MM.1S (cell line): ENCODE results near the gene IDH2.

Source experiments
- DNase-seq: peaks from one replicate; pipeline ENCODE4 v3.0.0-alpha.2; 2015
- H2AFZ ChIP-seq: fragments of 300-600 bp; sonication (generic); 2 replicates; pipeline ENCODE4 v1.6.0; 2016; ENCODE audit warnings: antibody characterized with exemption, low read length
- H3F3A ChIP-seq: fragments of 300-600 bp; sonication (generic); 2 replicates; pipeline ENCODE4 v1.6.1; 2016; ENCODE audit warnings: mild to moderate bottlenecking, antibody characterized with exemption, low read length, moderate library complexity, mixed read lengths; ENCODE audit not compliant: insufficient read depth
- H3K27ac ChIP-seq: fragments of 300-600 bp; sonication (generic); 2 replicates; pipeline ENCODE4 v1.5.1; 2016; ENCODE audit warnings: mild to moderate bottlenecking, low read length
- H3K27me3 ChIP-seq: fragments of 300-600 bp; sonication (generic); replicated peaks from 2 replicates; pipeline ENCODE4 v1.6.0; 2016; ENCODE audit warnings: low read length; ENCODE audit not compliant: insufficient read depth
- H3K36me3 ChIP-seq: fragments of 300-600 bp; sonication (generic); replicated peaks from 2 replicates; pipeline ENCODE4 v1.6.1; 2016; ENCODE audit warnings: mild to moderate bottlenecking, low read length, mixed read lengths; ENCODE audit not compliant: insufficient read depth
- H3K4me1 ChIP-seq: fragments of 300-600 bp; sonication (generic); 2 replicates; pipeline ENCODE4 v1.6.1; 2016; ENCODE audit warnings: low read length, mixed read lengths
- H3K4me2 ChIP-seq: fragments of 300-600 bp; sonication (generic); 2 replicates; pipeline ENCODE4 v1.6.0; 2016; ENCODE audit warnings: low read depth, low read length
- H3K4me3 ChIP-seq: fragments of 300-600 bp; sonication (generic); 2 replicates; pipeline ENCODE4 v1.5.1; 2016; ENCODE audit warnings: low read length, mixed read lengths
- H3K79me2 ChIP-seq: fragments of 300-600 bp; sonication (generic); 2 replicates; pipeline ENCODE4 v1.6.1; 2016; ENCODE audit warnings: mixed run types, low read length, mixed read lengths
- H3K9ac ChIP-seq: fragments of 300-600 bp; sonication (generic); 2 replicates; pipeline ENCODE4 v1.6.1; 2016; ENCODE audit warnings: low read length, mixed read lengths
- H3K9me2 ChIP-seq: fragments of 300-600 bp; sonication (generic); replicated peaks from 2 replicates; pipeline ENCODE4 v1.6.1; 2016; ENCODE audit warnings: mild to moderate bottlenecking, low read length, mixed read lengths; ENCODE audit not compliant: insufficient read depth
- H3K9me3 ChIP-seq: fragments of 300-600 bp; sonication (generic); replicated peaks from 2 replicates; pipeline ENCODE4 v1.6.1; 2016; ENCODE audit warnings: mild to moderate bottlenecking, low read length, mixed read lengths; ENCODE audit not compliant: insufficient read depth
- H4K20me1 ChIP-seq: fragments of 300-600 bp; sonication (generic); 2 replicates; pipeline ENCODE4 v1.6.1; 2016; ENCODE audit warnings: mild to moderate bottlenecking, low read length, moderate library complexity, mixed read lengths; ENCODE audit not compliant: insufficient read depth
- EZH2 ChIP-seq: fragments of 300-600 bp; sonication (generic); optimal IDR thresholded peaks from 2 replicates; pipeline ENCODE3; 2017; ENCODE audit warnings: low read depth, mild to moderate bottlenecking, antibody characterized with exemption, low read length, mixed read lengths
- EZH2phosphoT487 ChIP-seq: fragments of 300-600 bp; sonication (generic); IDR thresholded peaks from 2 replicates; pipeline ENCODE4 v1.6.1; 2018; ENCODE audit warnings: antibody characterized with exemption, low read length
- TF ChIP-seq, protein P1 (sequence below): fragments of 300-600 bp; sonication (generic); IDR thresholded peaks from 2 replicates; pipeline ENCODE4 v1.5.1; 2016; ENCODE audit warnings: antibody characterized with exemption, low read length, mixed read lengths

The IDH2 gene

DNA sequence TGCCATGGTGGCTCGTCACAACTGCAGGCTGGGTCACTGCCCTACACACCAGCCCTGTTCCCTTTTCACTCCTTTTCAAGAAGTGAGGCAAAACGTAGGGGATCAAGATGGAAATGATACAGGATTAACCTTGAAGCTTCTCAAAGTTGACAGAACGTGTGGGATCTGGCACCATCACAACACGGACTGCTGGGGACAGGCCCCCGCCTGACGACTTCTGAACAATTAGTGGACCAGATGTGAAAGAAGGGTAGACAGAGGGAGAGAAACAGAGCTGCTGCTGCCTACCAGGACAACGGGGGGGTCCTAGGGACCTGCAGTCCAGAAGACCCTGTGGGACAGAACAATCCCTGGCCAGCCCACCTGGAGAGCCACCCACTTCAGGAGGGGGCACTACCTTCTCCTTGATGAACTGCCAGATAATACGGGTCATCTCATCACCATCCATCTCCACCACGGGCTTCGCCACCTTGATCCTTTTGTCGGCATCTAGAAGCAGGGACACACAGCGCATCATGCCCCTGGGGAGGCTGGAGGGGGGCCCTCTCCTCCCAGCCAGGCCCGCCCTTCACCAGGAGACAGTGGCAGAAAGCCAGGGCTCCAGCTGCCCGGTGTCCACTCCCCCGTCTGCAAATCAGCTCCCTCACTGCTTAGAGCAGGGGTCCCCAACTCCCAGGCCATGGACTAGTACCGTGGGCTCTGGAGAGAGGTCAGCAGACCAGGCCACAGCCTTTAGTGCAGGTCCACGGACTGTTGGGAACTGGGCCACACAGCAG lies 10.9 kb downstream of the IDH2 start:
- H4K20me1 ChIP-seq = no peaks in the 10 kb centered on the region
- H3K36me3 ChIP-seq = no peaks in the 10 kb centered on the region
- no peak overlapping the region for H3K4me3 ChIP-seq
- TF ChIP-seq, protein P1, sequence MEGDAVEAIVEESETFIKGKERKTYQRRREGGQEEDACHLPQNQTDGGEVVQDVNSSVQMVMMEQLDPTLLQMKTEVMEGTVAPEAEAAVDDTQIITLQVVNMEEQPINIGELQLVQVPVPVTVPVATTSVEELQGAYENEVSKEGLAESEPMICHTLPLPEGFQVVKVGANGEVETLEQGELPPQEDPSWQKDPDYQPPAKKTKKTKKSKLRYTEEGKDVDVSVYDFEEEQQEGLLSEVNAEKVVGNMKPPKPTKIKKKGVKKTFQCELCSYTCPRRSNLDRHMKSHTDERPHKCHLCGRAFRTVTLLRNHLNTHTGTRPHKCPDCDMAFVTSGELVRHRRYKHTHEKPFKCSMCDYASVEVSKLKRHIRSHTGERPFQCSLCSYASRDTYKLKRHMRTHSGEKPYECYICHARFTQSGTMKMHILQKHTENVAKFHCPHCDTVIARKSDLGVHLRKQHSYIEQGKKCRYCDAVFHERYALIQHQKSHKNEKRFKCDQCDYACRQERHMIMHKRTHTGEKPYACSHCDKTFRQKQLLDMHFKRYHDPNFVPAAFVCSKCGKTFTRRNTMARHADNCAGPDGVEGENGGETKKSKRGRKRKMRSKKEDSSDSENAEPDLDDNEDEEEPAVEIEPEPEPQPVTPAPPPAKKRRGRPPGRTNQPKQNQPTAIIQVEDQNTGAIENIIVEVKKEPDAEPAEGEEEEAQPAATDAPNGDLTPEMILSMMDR = no peak
- TF ChIP-seq EZH2phosphoT487 (no peak), EZH2 (no peak)
- no peaks in the 10 kb centered on the region for H3K9me2 ChIP-seq
- peaks cover 29% of the 10 kb centered on the region for H3K4me1 ChIP-seq
- no peak overlapping the region for H3K4me2 ChIP-seq
- no peak overlapping the region for H2AFZ ChIP-seq
- no peak for DNase-seq
- H3K27me3 ChIP-seq = no peaks in the 10 kb centered on the region
- H3K9ac ChIP-seq = no peak overlapping the region
- no peak overlapping the region for H3K27ac ChIP-seq
- H3K79me2 ChIP-seq = peaks cover 76% of the 10 kb centered on the region
- peaks cover 33% of the 10 kb centered on the region for H3F3A ChIP-seq
- H3K9me3 ChIP-seq = no peaks in the 10 kb centered on the region

DNA sequence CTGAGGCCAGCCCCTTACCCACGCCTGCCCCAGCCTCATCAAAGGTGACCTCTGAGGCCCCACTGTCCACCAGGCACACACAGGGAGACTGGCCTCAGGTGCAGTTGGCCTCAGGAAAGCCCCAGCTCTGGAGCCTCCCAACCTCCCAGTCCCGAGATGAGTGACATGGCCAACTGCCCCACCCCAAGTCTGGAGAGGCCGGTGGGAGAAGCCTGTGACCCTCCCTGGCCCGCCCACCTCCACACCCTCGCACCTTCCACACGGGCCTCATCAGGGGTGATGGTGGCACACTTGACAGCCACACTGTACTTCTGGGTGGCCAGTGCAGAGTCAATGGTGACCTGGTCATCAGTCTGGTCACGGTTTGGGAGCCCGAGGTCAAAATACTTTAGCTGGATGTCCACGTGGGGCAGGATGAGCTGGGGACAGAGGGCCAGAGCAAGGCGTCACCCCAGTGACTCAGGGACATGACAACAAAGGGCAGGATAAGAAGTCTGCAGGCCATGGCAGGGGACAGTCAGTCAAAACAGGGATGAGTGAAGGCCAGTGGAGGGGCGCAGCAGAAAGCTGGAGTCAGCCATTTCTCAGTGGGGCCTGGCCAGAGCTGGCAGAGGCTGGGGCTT lies 11.9 kb downstream of the IDH2 start:
- Histone ChIP-seq H3F3A (peaks cover 24% of the 10 kb centered on the region), H3K9ac (no peak overlapping the region), H3K27me3 (no peaks in the 10 kb centered on the region), H3K79me2 (peaks cover 77% of the 10 kb centered on the region), H3K4me2 (no peak overlapping the region), H4K20me1 (no peaks in the 10 kb centered on the region), H3K36me3 (no peaks in the 10 kb centered on the region), H3K9me3 (no peaks in the 10 kb centered on the region), H3K4me1 (peaks cover 23% of the 10 kb centered on the region), H3K27ac (no peak overlapping the region), H3K9me2 (no peaks in the 10 kb centered on the region), H3K4me3 (no peak overlapping the region), H2AFZ (no peak overlapping the region)
- TF ChIP-seq, protein P1 = no peak
- no peak for TF ChIP-seq EZH2
- no peak for TF ChIP-seq EZH2phosphoT487
- no peak for DNase-seq

DNA sequence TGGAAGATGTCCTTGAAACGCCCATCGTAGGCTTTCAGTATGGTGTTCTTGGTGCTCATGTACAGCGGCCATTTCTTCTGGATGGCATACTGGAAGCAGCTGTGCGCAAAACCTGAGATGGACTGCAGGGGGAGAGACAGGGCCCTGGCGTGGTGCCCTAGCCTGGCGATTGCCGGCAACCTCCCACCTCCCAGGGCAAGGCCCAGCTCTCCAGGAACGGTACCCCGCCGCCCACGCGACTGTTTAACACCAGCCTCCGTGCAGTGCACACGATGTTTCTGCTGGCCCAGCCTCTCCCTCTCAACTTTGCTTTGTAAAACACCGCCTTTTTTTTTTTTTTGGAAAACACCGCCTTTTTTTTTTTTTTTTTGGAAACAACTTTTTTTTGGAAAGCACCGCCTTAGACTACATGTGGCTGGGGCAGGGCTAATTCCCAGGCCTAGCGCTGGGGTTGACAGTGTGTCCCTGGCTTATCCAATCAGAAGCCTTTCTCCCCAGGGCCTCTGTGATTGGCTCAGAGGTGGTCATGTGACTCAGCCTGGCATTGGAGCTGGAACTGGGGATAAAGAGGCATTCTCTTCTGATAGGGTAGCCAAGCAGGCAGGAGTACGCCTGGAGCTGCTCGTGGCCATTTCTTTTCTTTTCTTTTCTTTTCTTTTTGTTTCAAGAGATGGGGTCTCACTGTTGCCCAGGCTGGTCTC lies 14.7 kb downstream of the IDH2 start:
- Histone ChIP-seq H3K9me2 (no peaks in the 10 kb centered on the region), H3K27me3 (no peaks in the 10 kb centered on the region), H2AFZ (no peak overlapping the region), H3K79me2 (peaks cover 69% of the 10 kb centered on the region), H4K20me1 (no peaks in the 10 kb centered on the region), H3K9me3 (no peaks in the 10 kb centered on the region), H3K4me3 (no peak overlapping the region), H3K4me1 (peaks cover 21% of the 10 kb centered on the region), H3K36me3 (no peaks in the 10 kb centered on the region; the same call in 1 of the 2 replicates), H3K9ac (no peak overlapping the region), H3F3A (peaks cover 22% of the 10 kb centered on the region; the same call in 1 of the 2 replicates), H3K27ac (no peak overlapping the region), H3K4me2 (no peak overlapping the region)
- TF ChIP-seq EZH2phosphoT487 (no peak), EZH2 (no peak)
- TF ChIP-seq, protein P1 = no peak
- DNase-seq = no peak
